UCSD-AML1 (cell line): ENCODE measurements around the gene UBE4A.
A peak's percentile ranks its signal among the peaks of the same experiment; 100 is the strongest.
"Not testable (repeated sequence)": the region's sequence is repeated elsewhere in the genome, so short reads cannot be mapped to it uniquely, and the experiment has no call there.

Source experiments
- DNase-seq: peaks from one replicate; lab custom pipeline; 2025; ENCODE audit not compliant: unreplicated experiment; lab: John Stamatoyannopoulos, UW

UBE4A gene

DNA sequence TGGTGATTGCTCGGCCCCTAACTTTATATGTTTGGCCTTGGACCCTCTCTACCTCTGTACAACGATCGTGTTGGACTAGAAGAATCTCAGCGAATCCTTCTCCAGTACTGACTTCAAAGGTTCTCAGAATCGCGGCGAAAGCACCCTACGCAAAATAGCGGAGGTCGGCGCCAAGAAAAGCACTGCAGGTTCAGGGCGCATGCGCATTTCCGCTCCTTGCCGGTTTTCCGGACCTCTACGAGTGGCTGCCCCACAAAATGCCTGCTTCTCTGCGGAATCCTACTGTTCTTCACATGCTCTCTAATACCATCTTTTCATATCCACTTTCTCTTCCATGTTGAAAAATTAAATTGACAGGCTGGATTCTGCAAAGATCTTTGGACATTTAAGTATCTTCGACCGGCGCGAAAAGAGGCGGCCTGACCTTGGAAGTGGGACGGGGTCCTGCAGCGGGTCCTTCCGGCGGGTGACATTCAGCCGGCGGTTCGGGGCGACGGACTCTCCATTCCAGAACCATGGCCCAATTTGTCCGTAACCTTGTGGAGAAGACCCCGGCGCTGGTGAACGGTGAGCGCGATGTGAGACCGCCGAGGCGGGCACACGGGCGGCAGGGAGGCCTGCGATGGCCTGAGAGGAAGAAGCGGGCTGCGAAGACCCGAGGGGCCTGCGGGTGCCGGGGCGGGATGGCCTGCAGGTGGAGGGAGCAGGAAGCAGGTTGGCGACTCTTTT is 41.9 kb downstream of the UBE4A start, which contains the start of gene ATP5MG:
ATP5MG (plus strand) TSS at position 456 of the 729 bp plus-strand sequence; CDS start at position 516, 60 bp downstream.
- peak; percentile 94 for DNase-seq

DNA sequence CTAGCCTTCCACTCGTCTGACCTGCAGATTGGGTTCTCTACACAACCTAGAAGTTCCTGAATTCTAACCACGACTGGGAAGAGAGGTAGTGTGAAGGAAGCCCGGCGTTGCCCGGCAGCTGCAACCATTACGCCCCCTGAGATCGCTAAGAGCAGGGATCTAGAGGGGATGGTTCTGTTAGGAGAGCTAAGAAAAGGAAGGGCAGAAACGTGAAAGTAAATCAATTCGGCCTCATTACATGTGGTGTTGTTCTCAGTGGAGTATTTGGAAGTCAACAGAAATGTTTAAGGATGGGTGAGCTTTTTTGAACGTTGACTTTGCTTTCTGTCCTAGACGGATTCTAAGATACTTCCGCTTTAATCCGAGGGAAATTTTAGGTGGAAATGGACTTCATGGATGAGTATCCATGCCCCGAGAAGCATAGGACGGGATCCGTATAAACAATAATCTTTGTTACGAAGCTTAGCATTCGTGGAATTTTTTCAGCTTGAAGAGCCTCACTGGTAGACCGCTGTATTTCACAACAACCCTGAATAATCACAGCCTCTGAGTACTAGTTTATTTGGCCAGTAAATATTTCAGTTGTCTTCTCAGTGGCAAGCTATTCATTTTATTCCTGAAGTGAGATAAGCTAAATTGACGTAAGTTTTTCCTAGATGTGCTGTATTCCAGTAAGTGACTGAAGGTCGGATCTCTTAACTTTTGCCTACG is 42.6 kb downstream of the UBE4A start:
- no peak for DNase-seq

DNA sequence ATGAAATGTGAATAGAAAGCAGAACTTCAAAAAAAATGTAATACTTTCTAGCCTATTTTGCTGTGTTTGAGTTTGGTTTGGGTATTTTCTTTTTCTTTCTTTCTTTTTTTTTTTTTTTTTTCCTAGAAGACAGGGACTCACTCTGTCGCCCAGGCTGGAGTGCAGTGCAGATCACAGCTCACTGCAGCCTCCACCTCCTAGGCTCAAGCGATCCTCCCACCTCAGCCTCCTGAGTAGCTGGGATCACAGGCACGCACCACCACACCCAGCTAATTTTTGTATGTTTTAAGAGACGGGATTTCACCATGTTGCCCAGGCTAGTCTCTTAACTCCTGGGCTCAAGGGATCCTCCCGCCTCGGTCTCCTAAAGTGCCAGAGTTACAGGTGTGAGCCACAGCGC is 43.2 kb downstream of the UBE4A start:
- DNase-seq = not testable (repeated sequence)

DNA sequence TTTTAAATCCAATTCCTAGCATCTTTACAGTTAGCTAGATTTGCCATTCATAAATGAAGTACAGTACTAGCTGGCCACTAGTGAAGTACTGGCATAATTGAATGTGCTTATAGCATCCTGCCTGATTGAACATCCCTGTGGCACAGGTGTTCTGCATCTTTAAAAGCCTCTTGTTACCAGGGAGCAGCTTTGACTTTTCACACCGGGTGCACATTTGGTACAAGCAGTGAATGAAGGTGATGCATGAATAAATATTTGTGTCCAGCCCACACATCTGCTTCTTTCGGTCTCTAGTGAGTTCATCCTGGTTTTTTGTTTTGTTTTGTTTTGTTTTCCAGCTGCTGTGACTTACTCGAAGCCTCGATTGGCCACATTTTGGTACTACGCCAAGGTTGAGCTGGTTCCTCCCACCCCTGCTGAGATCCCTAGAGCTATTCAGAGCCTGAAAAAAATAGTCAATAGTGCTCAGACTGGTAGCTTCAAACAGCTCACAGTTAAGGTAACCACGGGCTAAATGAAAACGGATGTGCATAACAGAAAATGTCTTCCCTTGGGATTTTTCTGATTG is 47.3 kb downstream of the UBE4A start:
- DNase-seq = no peak

DNA sequence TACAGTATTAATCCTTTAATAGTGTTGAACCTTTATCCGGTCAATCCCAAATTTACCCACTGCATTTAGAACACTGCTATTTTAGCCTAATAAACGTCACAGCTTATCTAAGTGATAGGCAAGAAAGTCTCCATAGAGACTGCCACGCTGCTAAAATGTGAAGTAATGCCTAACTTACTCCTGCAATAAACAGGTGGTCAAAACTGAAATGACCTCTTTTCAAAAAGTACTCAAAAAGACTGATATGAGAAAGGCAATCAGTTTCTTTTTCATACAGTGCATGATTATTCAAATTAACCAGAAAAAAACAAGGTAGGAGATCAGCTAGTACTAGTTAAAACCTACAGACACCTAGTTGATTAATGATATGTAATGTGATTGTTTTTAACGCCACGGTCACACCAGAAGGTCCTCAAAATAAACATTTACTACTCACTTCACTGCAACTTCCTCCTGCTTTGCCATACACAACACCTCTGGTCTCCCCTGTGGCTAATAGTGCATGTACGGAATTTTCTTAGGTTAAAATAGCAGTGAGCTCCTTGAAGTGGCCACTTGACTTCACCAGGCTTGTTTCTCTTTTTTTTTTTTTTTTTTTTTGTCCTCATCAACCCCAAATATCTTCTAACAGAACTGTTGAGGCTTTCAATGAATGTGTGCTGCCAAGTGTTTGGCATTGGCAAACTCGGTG is 50.8 kb downstream of the UBE4A start:
- DNase-seq = no peak

DNA sequence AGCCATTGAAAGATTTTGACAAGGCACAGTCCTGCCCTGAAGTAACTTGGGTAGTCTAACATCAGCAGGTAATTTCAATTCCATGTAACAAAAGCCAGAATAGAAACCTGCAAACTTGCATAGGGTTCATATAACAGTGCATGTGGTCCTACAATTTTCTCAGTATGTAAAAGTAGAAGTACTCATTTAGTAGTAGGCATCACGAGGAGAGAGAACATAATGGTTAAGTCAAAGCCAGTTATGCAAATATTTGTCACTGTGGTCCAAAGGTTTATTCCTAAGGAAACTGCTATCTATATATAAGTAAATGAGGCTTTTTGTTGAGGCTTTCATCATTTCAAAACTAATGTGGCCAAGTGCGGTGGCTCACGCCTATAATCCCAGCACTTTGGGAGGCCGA is 52.1 kb downstream of the UBE4A start:
- no peak for DNase-seq

DNA sequence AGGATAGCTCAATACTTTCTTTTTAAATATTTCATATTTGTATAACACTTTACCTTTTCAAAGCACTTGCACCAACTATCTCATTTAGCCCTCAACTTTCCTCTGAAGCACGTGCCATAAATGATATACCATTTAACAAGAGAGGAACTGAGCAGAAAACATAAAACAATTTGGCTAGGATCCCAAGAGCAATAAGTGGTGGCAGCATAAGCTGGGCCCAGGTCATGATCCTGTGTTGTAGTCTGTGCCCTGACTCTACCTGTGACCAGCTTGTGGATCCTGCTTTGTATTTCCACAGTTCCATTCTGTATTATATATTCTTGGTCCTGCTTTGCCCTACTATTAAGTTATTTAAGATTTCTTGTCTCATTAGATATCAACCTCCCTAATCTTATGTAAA is 53.5 kb downstream of the UBE4A start:
- DNase-seq = no peak

DNA sequence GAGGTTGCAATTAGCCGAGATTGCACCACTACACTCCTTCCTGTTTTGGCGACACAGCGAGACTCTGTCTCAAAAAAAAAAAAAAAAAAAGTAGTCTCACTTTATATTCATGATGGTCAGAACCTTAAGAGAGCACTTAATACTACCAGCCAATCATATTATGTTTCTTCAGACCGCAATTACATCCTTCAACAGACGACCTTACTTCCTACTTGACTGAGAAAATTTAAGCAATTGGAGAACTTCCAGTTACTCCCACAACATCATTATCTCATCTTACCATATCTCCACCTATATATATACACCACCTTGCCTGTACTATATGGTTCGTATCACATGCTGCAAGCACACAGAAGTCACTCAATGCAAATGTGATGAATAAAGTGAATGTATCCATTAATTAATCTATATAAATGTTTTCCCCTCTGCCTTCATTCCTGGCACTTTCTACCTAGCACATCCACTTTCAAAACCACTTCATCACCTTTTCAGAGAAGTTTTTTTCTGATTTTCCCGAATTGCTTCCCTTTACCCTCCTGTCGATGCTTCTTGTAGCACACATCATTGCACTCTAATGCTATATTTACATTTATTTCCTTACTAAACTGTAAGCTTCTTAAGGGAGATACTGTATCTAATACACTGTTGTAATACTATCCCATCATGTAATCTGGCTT is 55.8 kb downstream of the UBE4A start:
- no peak for DNase-seq

DNA sequence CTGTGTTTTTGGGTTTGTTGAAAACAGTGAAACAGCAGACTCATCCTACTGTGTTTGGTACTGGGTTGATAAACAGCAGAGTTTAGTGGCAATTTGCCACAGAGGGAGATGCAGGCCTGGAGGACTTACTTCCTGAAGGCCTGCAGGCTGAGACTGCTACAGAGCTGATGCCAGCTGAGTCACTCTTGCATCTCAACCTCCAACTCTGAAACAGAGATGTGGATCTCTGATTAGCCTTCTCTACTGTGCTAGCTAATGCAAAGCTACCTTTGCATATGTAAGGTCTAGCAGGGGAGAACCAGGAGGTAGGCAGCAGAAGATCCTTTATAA is 56.3 kb downstream of the UBE4A start:
- DNase-seq = peak; percentile 45

DNA sequence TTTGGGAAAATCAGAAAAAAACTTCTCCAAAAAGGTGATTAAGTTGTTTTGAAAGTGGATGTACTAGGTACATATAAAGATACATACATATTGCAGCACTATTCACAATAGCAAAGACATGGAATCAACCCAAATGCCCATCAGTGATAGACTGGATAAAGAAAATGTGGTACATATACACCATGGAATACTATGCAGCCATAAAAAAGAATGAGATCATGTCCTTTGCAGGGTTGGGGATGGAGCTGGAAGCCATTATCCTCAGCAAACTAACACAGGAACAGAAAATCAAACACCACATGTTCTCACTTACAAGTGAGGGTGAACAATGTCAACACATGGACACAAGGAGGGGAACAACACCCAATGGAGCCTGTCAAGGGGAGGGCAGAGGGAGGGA is 57.5 kb downstream of the UBE4A start:
- DNase-seq = not testable (repeated sequence)

DNA sequence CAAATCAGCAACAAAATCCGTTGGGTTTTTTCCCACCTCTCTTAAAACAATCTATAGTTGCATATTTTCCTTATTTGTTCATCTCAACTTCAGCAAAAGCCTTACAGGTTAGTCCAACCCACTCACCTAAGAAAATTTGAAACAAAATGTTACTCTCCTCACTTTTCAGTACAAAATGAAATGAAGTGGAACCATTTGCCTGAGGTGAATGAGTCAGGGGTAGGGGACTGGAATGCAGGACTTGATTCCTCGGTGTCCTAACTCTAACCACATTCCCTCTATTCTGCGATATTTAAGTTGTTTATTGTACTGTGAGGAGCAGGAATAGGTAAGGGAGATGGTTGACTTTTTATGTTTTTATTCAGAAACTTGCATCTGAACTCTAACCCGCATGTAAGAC is 58.4 kb downstream of the UBE4A start:
- DNase-seq = no peak

DNA sequence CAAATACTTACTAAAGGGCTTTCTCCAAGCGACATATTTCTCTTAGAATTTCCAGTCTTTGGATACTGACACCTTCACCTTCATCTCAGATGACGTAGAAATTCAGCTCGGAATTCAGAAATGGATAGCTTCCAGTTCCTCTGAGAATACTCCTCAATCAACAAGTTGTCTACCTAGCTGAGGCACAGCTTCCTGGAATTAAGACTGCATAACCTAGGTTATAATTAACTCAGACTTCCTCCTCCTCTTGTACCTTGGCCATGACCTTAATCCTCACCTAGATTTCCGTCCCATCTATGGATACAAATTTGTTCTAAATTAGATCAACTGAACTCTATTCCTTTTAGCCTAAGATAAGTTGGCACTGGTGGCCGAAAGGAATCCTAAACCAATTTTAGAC is 59.4 kb downstream of the UBE4A start:
- DNase-seq = no peak

DNA sequence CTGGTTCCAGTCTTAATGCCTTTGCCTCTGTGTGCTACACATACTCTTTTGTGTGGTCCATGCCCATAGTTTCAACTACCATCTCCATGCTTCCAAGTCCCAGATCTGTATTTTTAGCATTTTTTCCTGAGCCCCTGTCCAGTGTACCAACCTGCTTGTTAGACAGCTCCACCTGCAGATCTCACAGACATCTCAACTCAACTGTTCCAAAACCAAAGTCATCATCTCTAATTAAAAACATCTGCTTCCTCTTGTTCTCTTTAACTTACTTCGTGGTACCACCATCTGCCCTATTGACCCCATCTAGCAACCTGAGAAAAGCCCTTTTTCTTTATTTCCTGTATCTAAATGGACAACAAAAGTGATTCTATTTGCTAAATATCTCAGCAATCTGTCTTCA is 68.3 kb downstream of the UBE4A start:
- DNase-seq = no peak

DNA sequence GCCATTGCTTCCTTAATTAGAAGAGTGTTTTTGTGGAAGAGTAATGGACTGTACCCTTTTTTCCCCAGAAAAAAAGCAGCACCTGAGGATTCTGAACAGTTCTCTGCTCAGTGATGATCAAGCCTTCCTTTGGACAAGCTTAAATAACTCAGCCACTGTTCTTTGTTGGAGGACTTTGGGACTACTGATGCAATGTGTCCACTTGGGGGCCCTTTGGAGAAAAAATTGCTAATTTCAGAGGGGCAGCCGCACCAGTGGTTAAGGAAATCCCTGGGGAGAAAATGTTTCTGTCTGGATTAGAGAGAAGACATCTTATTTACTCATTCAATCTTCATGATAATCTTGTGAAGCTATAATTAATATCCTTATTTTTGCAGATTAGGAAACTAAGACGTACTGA is 71.6 kb downstream of the UBE4A start:
- no peak for DNase-seq

DNA sequence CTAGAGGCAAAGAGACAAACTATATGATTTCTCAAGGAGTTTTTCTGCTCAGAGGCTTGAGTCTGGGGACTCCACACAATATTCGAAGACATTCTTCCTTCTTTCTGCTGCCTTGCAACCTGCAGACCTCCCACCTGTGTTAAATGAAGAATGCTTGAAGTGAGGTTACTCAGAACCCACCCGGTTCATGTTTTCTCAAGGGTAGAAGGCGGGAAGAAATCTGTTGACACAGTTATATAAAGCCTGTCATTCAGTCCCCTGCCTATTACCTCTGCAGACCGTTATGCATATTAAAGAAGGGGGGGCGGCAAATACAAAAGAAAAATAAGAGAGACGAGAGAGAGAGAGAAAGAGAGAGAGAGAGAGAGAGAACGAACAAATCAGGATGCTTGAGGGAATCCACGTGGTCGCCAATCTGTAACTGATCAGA is 74.7 kb downstream of the UBE4A start:
- DNase-seq = no peak

DNA sequence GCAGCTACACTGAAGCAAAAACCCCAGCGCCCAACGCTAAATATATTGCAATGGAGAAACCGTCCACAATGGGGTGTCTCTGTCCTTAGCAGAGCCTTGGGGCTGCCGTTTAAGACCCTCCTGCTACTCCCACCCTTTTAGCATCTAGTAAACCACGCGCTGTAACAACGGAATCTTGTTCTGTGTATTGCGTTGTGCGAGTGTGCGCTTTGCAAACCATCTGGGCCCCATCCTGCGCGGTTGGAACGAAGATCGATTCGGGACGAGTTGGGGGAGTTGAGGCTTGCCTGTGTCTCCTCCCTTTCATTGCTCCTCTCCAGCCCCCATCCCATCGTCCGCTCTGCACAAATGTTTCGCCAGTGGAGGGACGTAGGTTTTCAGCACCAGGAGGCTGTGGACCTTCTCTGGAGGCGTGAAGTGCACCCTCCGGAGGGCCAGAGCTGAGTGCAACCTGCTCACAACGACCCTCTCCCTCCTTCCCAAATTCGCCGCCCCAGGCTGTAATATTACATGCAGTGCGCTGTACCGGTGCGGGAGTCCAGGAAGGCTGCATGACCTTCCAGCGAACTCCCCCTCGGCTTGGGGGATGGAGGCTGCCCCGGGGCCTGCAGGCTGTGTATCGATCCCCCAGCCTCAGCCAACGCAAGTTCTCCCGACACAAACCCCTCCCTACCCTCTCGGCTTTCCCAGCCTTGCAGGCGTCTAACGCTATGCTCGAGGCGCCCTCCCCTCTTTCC is 75.3 kb downstream of the UBE4A start:
- DNase-seq = peak; percentile 56

DNA sequence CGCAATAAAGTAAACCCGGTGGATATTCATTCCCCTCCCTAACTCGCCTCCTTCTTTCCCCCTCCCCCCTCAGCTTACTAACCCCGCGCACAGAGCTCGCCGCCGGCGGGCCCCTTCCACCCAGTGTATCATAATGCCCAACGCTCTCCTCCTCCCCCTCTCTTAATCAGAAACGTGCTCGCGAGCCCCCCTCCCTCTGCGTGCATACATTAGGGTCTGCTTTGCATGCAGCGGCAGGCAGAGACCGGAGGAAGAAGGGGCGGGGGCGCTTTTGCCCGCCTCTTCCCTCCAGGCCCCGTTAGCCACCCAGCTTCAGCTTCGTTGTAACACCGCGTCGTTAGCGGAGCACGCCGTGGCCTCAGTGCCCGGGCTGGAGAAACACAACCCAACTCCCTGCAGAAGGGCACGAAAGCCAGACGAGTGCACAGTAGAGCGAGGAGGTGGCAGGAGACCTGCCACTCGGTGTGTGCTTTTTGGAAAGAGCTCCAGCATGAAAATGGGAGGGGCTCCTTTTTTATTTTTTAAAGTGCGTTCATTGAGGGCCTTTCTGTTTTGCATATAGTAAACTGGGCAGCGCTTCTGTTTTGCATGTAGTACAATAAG is 76.0 kb downstream of the UBE4A start:
- peak; percentile 82 for DNase-seq

DNA sequence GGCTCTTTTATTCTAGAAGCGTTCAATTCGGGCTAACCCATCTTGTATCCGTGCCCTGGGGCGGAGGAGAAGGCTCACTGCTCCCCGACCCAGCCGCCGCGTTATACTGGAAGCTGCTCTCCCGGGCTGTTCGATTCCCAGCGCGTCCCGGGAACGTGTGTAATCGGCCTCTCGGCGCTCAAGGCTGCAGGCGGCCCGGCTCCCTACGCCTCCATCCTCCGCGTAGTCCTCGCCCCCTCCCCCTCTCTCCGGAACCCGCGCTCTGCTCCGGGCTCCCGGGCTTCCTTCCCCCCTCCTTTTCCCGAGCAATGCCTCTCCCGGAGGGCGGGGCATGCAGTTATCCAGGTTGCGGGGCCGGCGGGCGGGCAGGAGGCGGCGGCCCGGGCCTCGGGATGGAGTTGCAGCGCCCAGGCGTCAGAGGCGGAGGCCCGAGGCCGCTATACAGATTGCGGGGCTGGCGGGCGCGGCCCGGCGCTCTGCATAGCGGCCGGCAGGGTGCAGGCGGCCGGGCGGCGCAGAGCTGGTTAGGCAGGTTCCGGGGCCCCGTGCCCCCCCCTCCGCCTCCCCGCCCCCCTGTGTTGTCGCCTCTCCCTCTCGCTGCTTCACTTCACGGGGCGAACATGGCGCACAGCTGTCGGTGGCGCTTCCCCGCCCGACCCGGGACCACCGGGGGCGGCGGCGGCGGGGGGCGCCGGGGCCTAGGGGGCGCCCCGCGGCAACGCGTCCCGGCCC is 76.7 kb downstream of the UBE4A start, which contains the start of gene KMT2A:
KMT2A (plus strand) TSS at position 600 of the 732 bp plus-strand sequence; CDS start at position 621, 21 bp downstream.
- DNase-seq = peak; percentile 98

DNA sequence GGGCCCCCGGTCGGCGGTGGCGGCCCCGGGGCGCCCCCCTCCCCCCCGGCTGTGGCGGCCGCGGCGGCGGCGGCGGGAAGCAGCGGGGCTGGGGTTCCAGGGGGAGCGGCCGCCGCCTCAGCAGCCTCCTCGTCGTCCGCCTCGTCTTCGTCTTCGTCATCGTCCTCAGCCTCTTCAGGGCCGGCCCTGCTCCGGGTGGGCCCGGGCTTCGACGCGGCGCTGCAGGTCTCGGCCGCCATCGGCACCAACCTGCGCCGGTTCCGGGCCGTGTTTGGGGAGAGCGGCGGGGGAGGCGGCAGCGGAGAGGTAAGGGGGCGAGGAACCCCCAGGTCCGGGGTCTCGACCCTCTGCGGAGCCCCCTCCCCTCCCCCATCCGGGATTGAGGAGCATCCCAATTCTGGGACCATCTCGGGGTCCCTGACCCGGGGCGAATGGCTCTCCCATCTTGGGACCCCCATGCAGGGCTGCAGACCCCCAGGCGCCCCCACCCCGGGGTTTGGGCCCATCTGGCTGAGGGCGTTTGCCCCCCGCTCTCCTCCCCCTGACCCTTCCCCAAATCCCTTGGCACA is 77.3 kb downstream of the UBE4A start:
- DNase-seq = no peak
